Neural progenitor cell (in vitro differentiated cells): Measurements from ENCODE around the gene LDLRAD2. TPM values are rescaled to one million over a fixed set of nuclear protein-coding genes. Genes with fewer than 3 reads are reported as not detected.
"Not testable (repeated sequence)": the region's sequence is repeated elsewhere in the genome, so short reads cannot be mapped to it uniquely, and the experiment has no call there.

Experiments used
- DNase-seq: peaks from one replicate; pipeline ENCODE4 v3.0.0-alpha.2; 2016; ENCODE audit warnings: low spot score
- H2AFZ ChIP-seq: fragments of 200-600 bp; sonication (generic); replicated peaks from 2 replicates; pipeline ENCODE4 v1.6.1; 2016; ENCODE audit warnings: antibody characterized with exemption
- H3F3A ChIP-seq: fragments of 200-600 bp; sonication (generic); 2 replicates; pipeline ENCODE4 v1.6.1; 2016; ENCODE audit warnings: antibody characterized with exemption, low read depth
- H3K27ac ChIP-seq: fragments of 200-600 bp; sonication (generic); 2 replicates; pipeline ENCODE4 v1.5.1; 2016; ENCODE audit warnings: mild to moderate bottlenecking
- H3K27me3 ChIP-seq: fragments of 200-600 bp; sonication (generic); 2 replicates; pipeline ENCODE4 v1.6.1; 2016; ENCODE audit warnings: mild to moderate bottlenecking, moderate library complexity
- H3K36me3 ChIP-seq: fragments of 200-600 bp; sonication (generic); 2 replicates; pipeline ENCODE4 v1.5.1; 2016
- H3K4me1 ChIP-seq: fragments of 200-600 bp; sonication (generic); 2 replicates; pipeline ENCODE4 v1.6.1; 2016; ENCODE audit warnings: mixed run types
- H3K4me2 ChIP-seq: fragments of 200-600 bp; sonication (generic); 2 replicates; pipeline ENCODE4 v1.6.1; 2016
- H3K4me3 ChIP-seq: fragments of 200-600 bp; sonication (generic); 2 replicates; pipeline ENCODE4 v1.5.1; 2016
- H3K79me2 ChIP-seq: fragments of 200-600 bp; sonication (generic); 2 replicates; pipeline ENCODE4 v1.6.1; 2016; ENCODE audit warnings: low read depth
- H3K9ac ChIP-seq: fragments of 200-600 bp; sonication (generic); 2 replicates; pipeline ENCODE4 v1.6.1; 2016
- H3K9me3 ChIP-seq: fragments of 200-600 bp; sonication (generic); 2 replicates; pipeline ENCODE4 v1.5.1; 2016; ENCODE audit warnings: low read depth
- H4K20me1 ChIP-seq: fragments of 200-600 bp; sonication (generic); 2 replicates; pipeline ENCODE4 v1.6.1; 2016; ENCODE audit warnings: low read depth
- H3K27ac Mint-ChIP-seq: 3 replicates; pipeline ENCODE4 v1.8.0; 2021; ENCODE audit warnings: mixed read lengths
- H3K27me3 Mint-ChIP-seq: 2 replicates; pipeline ENCODE4 v1.8.0; 2022; ENCODE audit warnings: low read depth, mild to moderate bottlenecking, inconsistent platforms, moderate library complexity, mixed read lengths; ENCODE audit not compliant: insufficient read depth
- H3K36me3 Mint-ChIP-seq: 3 replicates; pipeline ENCODE4 v1.8.0; 2021; ENCODE audit warnings: mixed read lengths
- H3K4me1 Mint-ChIP-seq: 3 replicates; pipeline ENCODE4 v1.8.0; 2021; ENCODE audit warnings: mixed read lengths
- H3K4me3 Mint-ChIP-seq: 3 replicates; pipeline ENCODE4 v1.8.0; 2021; ENCODE audit warnings: mild to moderate bottlenecking, moderate library complexity, mixed read lengths
- H3K9me3 Mint-ChIP-seq: 3 replicates; pipeline ENCODE4 v1.8.0; 2020; ENCODE audit warnings: mixed read lengths
- EZH2 ChIP-seq: fragments of 200-600 bp; sonication (generic); IDR thresholded peaks from 2 replicates; pipeline ENCODE4 v1.6.1; 2017; ENCODE audit warnings: antibody characterized with exemption, mild to moderate bottlenecking, moderate library complexity
- EZH2phosphoT487 ChIP-seq: fragments of 200-600 bp; sonication (generic); IDR thresholded peaks from 2 replicates; pipeline ENCODE4 v1.6.1; 2017; ENCODE audit warnings: antibody characterized with exemption
- total RNA-seq: library from RNA; depleted of rRNA; stranded (reverse); fragments of >200 nt; gene quantifications from 2 replicates; pipeline ENCODE4 v1.2.3, GENCODE V29; 2015; ENCODE audit warnings: low replicate concordance
- TF ChIP-seq, protein P1 (sequence below): fragments of 200-600 bp; sonication (generic); IDR thresholded peaks from 2 replicates; pipeline ENCODE4 v1.5.1; 2017; ENCODE audit warnings: antibody characterized with exemption, mild to moderate bottlenecking

The LDLRAD2 gene
- total RNA-seq, 1 donor from 2014 or later, result 0.67 TPM

DNA sequence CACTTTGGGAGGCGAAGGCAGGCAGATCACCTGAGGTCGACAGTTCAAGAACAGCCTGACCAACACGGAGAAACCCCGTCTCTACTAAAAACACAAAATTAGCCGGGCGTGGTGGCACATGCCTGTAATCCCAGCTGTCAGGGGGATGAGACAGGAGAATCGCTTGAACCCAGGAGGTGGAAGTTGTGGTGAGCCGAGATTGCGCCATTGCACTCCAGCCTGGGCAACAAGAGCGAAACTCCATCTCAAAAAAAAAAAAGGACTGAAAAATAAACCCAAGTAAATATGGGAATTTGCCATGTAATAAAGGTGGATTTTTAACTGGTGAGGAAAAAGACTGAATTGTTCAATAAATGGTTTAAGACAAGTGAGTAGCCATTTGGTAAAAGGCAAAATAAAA is 40.4 kb upstream of the LDLRAD2 start:
- not testable (repeated sequence) for H4K20me1 ChIP-seq, H3K27ac Mint-ChIP-seq
- H3K79me2 ChIP-seq, result peaks cover 100% of the 10 kb centered on the region

GRCh38 chr1:21773585-21773984 is 38.5 kb upstream of the LDLRAD2 start:
- Histone ChIP-seq H3K9ac (no peak overlapping the region), H3K4me3 (no peak overlapping the region), H4K20me1 (peaks cover 4% of the 10 kb centered on the region), H2AFZ (no peak overlapping the region), H3F3A (no peaks in the 10 kb centered on the region), H3K27me3 (no peaks in the 10 kb centered on the region), H3K27ac (no peak overlapping the region), H3K79me2 (peaks cover 100% of the 10 kb centered on the region), H3K4me1 (no peaks in the 10 kb centered on the region), H3K36me3 (no peaks in the 10 kb centered on the region), H3K9me3 (no peaks in the 10 kb centered on the region), H3K4me2 (no peak overlapping the region)
- no peaks in the 10 kb centered on the region for H3K4me1 Mint-ChIP-seq
- no peak overlapping the region for H3K27ac Mint-ChIP-seq
- H3K27me3 Mint-ChIP-seq, result peaks cover 3% of the 10 kb centered on the region
- H3K36me3 Mint-ChIP-seq, result peaks cover 9% of the 10 kb centered on the region
- H3K9me3 Mint-ChIP-seq, result peaks cover 5% of the 10 kb centered on the region
- TF ChIP-seq, protein P1, sequence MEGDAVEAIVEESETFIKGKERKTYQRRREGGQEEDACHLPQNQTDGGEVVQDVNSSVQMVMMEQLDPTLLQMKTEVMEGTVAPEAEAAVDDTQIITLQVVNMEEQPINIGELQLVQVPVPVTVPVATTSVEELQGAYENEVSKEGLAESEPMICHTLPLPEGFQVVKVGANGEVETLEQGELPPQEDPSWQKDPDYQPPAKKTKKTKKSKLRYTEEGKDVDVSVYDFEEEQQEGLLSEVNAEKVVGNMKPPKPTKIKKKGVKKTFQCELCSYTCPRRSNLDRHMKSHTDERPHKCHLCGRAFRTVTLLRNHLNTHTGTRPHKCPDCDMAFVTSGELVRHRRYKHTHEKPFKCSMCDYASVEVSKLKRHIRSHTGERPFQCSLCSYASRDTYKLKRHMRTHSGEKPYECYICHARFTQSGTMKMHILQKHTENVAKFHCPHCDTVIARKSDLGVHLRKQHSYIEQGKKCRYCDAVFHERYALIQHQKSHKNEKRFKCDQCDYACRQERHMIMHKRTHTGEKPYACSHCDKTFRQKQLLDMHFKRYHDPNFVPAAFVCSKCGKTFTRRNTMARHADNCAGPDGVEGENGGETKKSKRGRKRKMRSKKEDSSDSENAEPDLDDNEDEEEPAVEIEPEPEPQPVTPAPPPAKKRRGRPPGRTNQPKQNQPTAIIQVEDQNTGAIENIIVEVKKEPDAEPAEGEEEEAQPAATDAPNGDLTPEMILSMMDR, result no peak
- TF ChIP-seq EZH2phosphoT487, result no peak
- no peak for TF ChIP-seq EZH2
- no peak overlapping the region for H3K4me3 Mint-ChIP-seq
- DNase-seq, result no peak

More for the DNA sequence above, 40.4 kb upstream of the LDLRAD2 start:
- not testable (repeated sequence) for H3K9me3 ChIP-seq, H3K4me3 ChIP-seq, H3K4me2 ChIP-seq, H3K9me3 Mint-ChIP-seq, H3K4me3 Mint-ChIP-seq, H2AFZ ChIP-seq, H3K27ac ChIP-seq, H3K27me3 Mint-ChIP-seq, H3K36me3 ChIP-seq, H3K4me1 Mint-ChIP-seq, H3K4me1 ChIP-seq, H3K36me3 Mint-ChIP-seq, H3F3A ChIP-seq, DNase-seq, H3K9ac ChIP-seq, H3K27me3 ChIP-seq

- Histone ChIP-seq H3K9me3 (no peaks in the 10 kb centered on the region), H3K36me3 (no peaks in the 10 kb centered on the region), H3K4me3 (no peak overlapping the region), H3K9ac (no peak overlapping the region), H3K79me2 (peaks cover 100% of the 10 kb centered on the region), H3F3A (no peaks in the 10 kb centered on the region), H3K4me1 (no peaks in the 10 kb centered on the region), H3K27ac (no peak overlapping the region), H3K4me2 (no peak overlapping the region), H4K20me1 (peaks cover 9% of the 10 kb centered on the region), H2AFZ (no peak overlapping the region), H3K27me3 (no peaks in the 10 kb centered on the region)
- TF ChIP-seq EZH2phosphoT487 (no peak), EZH2 (no peak)
- TF ChIP-seq, protein P1, result no peak
- Mint-ChIP-seq H3K9me3 (peaks cover 8% of the 10 kb centered on the region), H3K27ac (no peak overlapping the region), H3K27me3 (peaks cover 3% of the 10 kb centered on the region), H3K4me1 (peaks cover 4% of the 10 kb centered on the region), H3K4me3 (no peak overlapping the region), H3K36me3 (peaks cover 14% of the 10 kb centered on the region)
- no peak for DNase-seq
These were observed 37.1 kb upstream of the LDLRAD2 start for GRCh38 chr1:21774835-21775549.

GRCh38 chr1:21775550-21775914 is 36.5 kb upstream of the LDLRAD2 start:
- H3K36me3 ChIP-seq, result no peaks in the 10 kb centered on the region
- DNase-seq, result no peak
- H3F3A ChIP-seq, result no peaks in the 10 kb centered on the region
- no peak overlapping the region for H3K27ac ChIP-seq
- Mint-ChIP-seq H3K4me3 (no peak overlapping the region), H3K27ac (no peak overlapping the region), H3K27me3 (peaks cover 3% of the 10 kb centered on the region), H3K9me3 (peaks cover 8% of the 10 kb centered on the region), H3K4me1 (peaks cover 6% of the 10 kb centered on the region), H3K36me3 (peaks cover 19% of the 10 kb centered on the region)
- no peaks in the 10 kb centered on the region for H3K9me3 ChIP-seq
- TF ChIP-seq, protein P1, result no peak
- TF ChIP-seq EZH2phosphoT487, result no peak
- TF ChIP-seq EZH2, result no peak
- no peak overlapping the region for H3K4me2 ChIP-seq
- H4K20me1 ChIP-seq, result peaks cover 13% of the 10 kb centered on the region
- H3K4me1 ChIP-seq, result no peaks in the 10 kb centered on the region
- H3K9ac ChIP-seq, result no peak overlapping the region
- no peaks in the 10 kb centered on the region for H3K27me3 ChIP-seq
- peaks cover 100% of the 10 kb centered on the region for H3K79me2 ChIP-seq
- no peak overlapping the region for H2AFZ ChIP-seq
- no peak overlapping the region for H3K4me3 ChIP-seq
